Vagina (tissue), 2 donors: ENCODE data around the gene RASA1.

Experiments used
- CTCF ChIP-seq, 3 experiments: fragments of 450-650 bp in 2 of 3; fragments of 200-600 bp in 1 of 3; sonication (generic) in 1 of 3; IDR thresholded peaks; one replicate each; pipeline ENCODE4 v1.5.1; 2017 to 2019; ENCODE audit warnings: antibody characterized with exemption in 3 of 3, mild to moderate bottlenecking in 2 of 3, moderate library complexity in 2 of 3
- POLR2A ChIP-seq, 2 donors: fragments of 450-650 bp; IDR thresholded peaks; one replicate each; pipeline ENCODE4 v1.6.1; 2017; ENCODE audit warnings: antibody characterized with exemption in 2 of 2, mild to moderate bottlenecking in 2 of 2, moderate library complexity in 2 of 2
- POLR2AphosphoS5 ChIP-seq, 2 donors: sonication (generic); formaldehyde crosslinking; IDR thresholded peaks; one replicate each; pipeline ENCODE4 v1.9.0; 2017; ENCODE audit warnings: antibody characterized with exemption in 2 of 2, mild to moderate bottlenecking in 2 of 2, low read depth in 1 of 2; ENCODE audit not compliant: insufficient read depth in 1 of 2

GRCh38 chr5:87302061-87302460 lies 34.4 kb downstream of the RASA1 start:
- TF ChIP-seq CTCF (IDR thresholded peaks at IDR 0.05) (no peak), POLR2A (IDR thresholded peaks at IDR 0.05) (no peak), POLR2AphosphoS5 (IDR thresholded peaks at IDR 0.05; ENCODE audit: insufficient read depth in 1 of 2, low read depth in 1 of 2) (no peak)
